ENCODE measurements around the gene TIMM10B.

Gene TIMM10B

GRCh38 chr11:6458352-6459098 is 22.8 kb upstream of the TIMM10B start:
- H3K27ac ChIP-seq (ENCODE audit: low read depth, low read length): no peak overlapping the region
- no peaks in the 10 kb centered on the region for H3K79me2 ChIP-seq (ENCODE audit: insufficient read depth, low read length)
- no peaks in the 10 kb centered on the region for H3K27me3 ChIP-seq (ENCODE audit: low read length)
- H3K9me3 ChIP-seq (ENCODE audit: insufficient read depth, low read length): no peaks in the 10 kb centered on the region
- H3K4me2 ChIP-seq (ENCODE audit: low read depth, low read length, poor library complexity, severe bottlenecking): no peak overlapping the region
- TF ChIP-seq, protein P1, sequence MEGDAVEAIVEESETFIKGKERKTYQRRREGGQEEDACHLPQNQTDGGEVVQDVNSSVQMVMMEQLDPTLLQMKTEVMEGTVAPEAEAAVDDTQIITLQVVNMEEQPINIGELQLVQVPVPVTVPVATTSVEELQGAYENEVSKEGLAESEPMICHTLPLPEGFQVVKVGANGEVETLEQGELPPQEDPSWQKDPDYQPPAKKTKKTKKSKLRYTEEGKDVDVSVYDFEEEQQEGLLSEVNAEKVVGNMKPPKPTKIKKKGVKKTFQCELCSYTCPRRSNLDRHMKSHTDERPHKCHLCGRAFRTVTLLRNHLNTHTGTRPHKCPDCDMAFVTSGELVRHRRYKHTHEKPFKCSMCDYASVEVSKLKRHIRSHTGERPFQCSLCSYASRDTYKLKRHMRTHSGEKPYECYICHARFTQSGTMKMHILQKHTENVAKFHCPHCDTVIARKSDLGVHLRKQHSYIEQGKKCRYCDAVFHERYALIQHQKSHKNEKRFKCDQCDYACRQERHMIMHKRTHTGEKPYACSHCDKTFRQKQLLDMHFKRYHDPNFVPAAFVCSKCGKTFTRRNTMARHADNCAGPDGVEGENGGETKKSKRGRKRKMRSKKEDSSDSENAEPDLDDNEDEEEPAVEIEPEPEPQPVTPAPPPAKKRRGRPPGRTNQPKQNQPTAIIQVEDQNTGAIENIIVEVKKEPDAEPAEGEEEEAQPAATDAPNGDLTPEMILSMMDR (IDR thresholded peaks at IDR 0.05; ENCODE audit: insufficient read depth, low read length, poor library complexity, severe bottlenecking): no peak
- no peak for TF ChIP-seq EZH2phosphoT487 (conservative IDR thresholded peaks at IDR 0.05; ENCODE audit: low read length)
- no peak overlapping the region for H3K9ac ChIP-seq (ENCODE audit: low read length)
- H3K9me2 ChIP-seq (replicated peaks; ENCODE audit: insufficient read depth, low read length): no peaks in the 10 kb centered on the region
- H3K4me3 ChIP-seq (ENCODE audit: insufficient read depth, low read length, poor library complexity, severe bottlenecking): no peak overlapping the region
- H2AFZ ChIP-seq (ENCODE audit: low read depth, low read length, severe bottlenecking): no peak overlapping the region
- H4K20me1 ChIP-seq (ENCODE audit: low read depth, low read length): no peaks in the 10 kb centered on the region
- no peaks in the 10 kb centered on the region for H3K36me3 ChIP-seq (ENCODE audit: low read length)
- no peaks in the 10 kb centered on the region for H3F3A ChIP-seq (ENCODE audit: insufficient read depth)

- Histone ChIP-seq H3K27ac (ENCODE audit: low read depth, low read length) (no peak overlapping the region), H3K4me2 (ENCODE audit: low read depth, low read length, poor library complexity, severe bottlenecking) (no peak overlapping the region), H3K9me3 (ENCODE audit: insufficient read depth, low read length) (no peaks in the 10 kb centered on the region), H3K79me2 (ENCODE audit: insufficient read depth, low read length) (no peaks in the 10 kb centered on the region), H3F3A (ENCODE audit: insufficient read depth) (no peaks in the 10 kb centered on the region), H3K36me3 (ENCODE audit: low read length) (no peaks in the 10 kb centered on the region), H4K20me1 (ENCODE audit: low read depth, low read length) (no peaks in the 10 kb centered on the region), H2AFZ (ENCODE audit: low read depth, low read length, severe bottlenecking) (no peak overlapping the region), H3K9ac (ENCODE audit: low read length) (no peak overlapping the region), H3K4me3 (ENCODE audit: insufficient read depth, low read length, poor library complexity, severe bottlenecking) (no peak overlapping the region), H3K9me2 (replicated peaks; ENCODE audit: insufficient read depth, low read length) (no peaks in the 10 kb centered on the region), H3K27me3 (ENCODE audit: low read length) (no peaks in the 10 kb centered on the region)
- no peak for TF ChIP-seq EZH2phosphoT487 (conservative IDR thresholded peaks at IDR 0.05; ENCODE audit: low read length)
- TF ChIP-seq, protein P1 (IDR thresholded peaks at IDR 0.05; ENCODE audit: insufficient read depth, low read length, poor library complexity, severe bottlenecking): no peak
Measured at GRCh38 chr11:6459099-6459450, 22.2 kb upstream of the TIMM10B start.

- Histone ChIP-seq H3K9ac (ENCODE audit: low read length) (no peak overlapping the region), H3F3A (ENCODE audit: insufficient read depth) (no peaks in the 10 kb centered on the region), H3K79me2 (ENCODE audit: insufficient read depth, low read length) (no peaks in the 10 kb centered on the region), H3K9me3 (ENCODE audit: insufficient read depth, low read length) (no peaks in the 10 kb centered on the region), H3K27me3 (ENCODE audit: low read length) (no peaks in the 10 kb centered on the region), H3K9me2 (replicated peaks; ENCODE audit: insufficient read depth, low read length) (no peaks in the 10 kb centered on the region), H3K36me3 (ENCODE audit: low read length) (no peaks in the 10 kb centered on the region), H3K4me2 (ENCODE audit: low read depth, low read length, poor library complexity, severe bottlenecking) (no peak overlapping the region), H3K27ac (ENCODE audit: low read depth, low read length) (no peak overlapping the region), H2AFZ (ENCODE audit: low read depth, low read length, severe bottlenecking) (no peak overlapping the region), H4K20me1 (ENCODE audit: low read depth, low read length) (no peaks in the 10 kb centered on the region), H3K4me3 (ENCODE audit: insufficient read depth, low read length, poor library complexity, severe bottlenecking) (no peak overlapping the region)
- TF ChIP-seq EZH2phosphoT487 (conservative IDR thresholded peaks at IDR 0.05; ENCODE audit: low read length): no peak
- TF ChIP-seq, protein P1 (IDR thresholded peaks at IDR 0.05; ENCODE audit: insufficient read depth, low read length, poor library complexity, severe bottlenecking): no peak
Measured at GRCh38 chr11:6468712-6469495, 12.4 kb upstream of the TIMM10B start.
